HG02981 (cell line): ENCODE results near the gene SLC6A4.
"Not testable (repeated sequence)": the region's sequence is repeated elsewhere in the genome, so short reads cannot be mapped to it uniquely, and the experiment has no call there.

Experiments used
- ATAC-seq: cut with Tn5 transposase; IDR thresholded peaks from one replicate; pipeline ENCODE4 v1.9.1; 2021; ENCODE audit warnings: mild to moderate bottlenecking, moderate library complexity; ENCODE audit not compliant: unreplicated experiment

SLC6A4 gene

GRCh38 chr17:30239089-30239462 lies 3.6 kb upstream of the SLC6A4 start:
- no peak for ATAC-seq

GRCh38 chr17:30238387-30239088 lies 3.0 kb upstream of the SLC6A4 start:
- no peak for ATAC-seq

- ATAC-seq = no peak
Observed at GRCh38 chr17:30238003-30238344, 2.5 kb upstream of the SLC6A4 start.

- no peak for ATAC-seq
Observed at GRCh38 chr17:30237296-30238002, 2.0 kb upstream of the SLC6A4 start.

- ATAC-seq = no peak
Observed at GRCh38 chr17:30236766-30237165, 1.3 kb upstream of the SLC6A4 start.

GRCh38 chr17:30236297-30236624 lies 764 bp upstream of the SLC6A4 start:
- ATAC-seq = no peak

GRCh38 chr17:30234964-30235363 lies 533 bp downstream of the SLC6A4 start:
- peak; percentile 55 for ATAC-seq

- ATAC-seq = no peak
Observed at GRCh38 chr17:30234296-30234695, 1.2 kb downstream of the SLC6A4 start.

GRCh38 chr17:30232824-30233427 lies 2.6 kb downstream of the SLC6A4 start:
- ATAC-seq = no peak

- no peak for ATAC-seq
Observed at GRCh38 chr17:30232015-30232823, 3.3 kb downstream of the SLC6A4 start.

- no peak for ATAC-seq
Observed at GRCh38 chr17:30230596-30231125, 4.8 kb downstream of the SLC6A4 start.

- ATAC-seq = not testable (repeated sequence)
Observed at GRCh38 chr17:30230009-30230408, 5.5 kb downstream of the SLC6A4 start.

- ATAC-seq = no peak
Observed at GRCh38 chr17:30229012-30229411, 6.5 kb downstream of the SLC6A4 start.

GRCh38 chr17:30228011-30228410 lies 7.5 kb downstream of the SLC6A4 start:
- no peak for ATAC-seq

GRCh38 chr17:30226878-30227277 lies 8.6 kb downstream of the SLC6A4 start:
- ATAC-seq = no peak

- no peak for ATAC-seq
Observed at GRCh38 chr17:30225919-30226553, 9.5 kb downstream of the SLC6A4 start.

GRCh38 chr17:30225112-30225511 lies 10.4 kb downstream of the SLC6A4 start:
- ATAC-seq = no peak

GRCh38 chr17:30224419-30224960 lies 11.0 kb downstream of the SLC6A4 start:
- no peak for ATAC-seq

GRCh38 chr17:30222721-30223175 lies 12.7 kb downstream of the SLC6A4 start:
- no peak for ATAC-seq

- ATAC-seq = no peak
Observed at GRCh38 chr17:30222251-30222650, 13.2 kb downstream of the SLC6A4 start.
